ENCODE data around the gene AK6.
"Not testable (repeated sequence)": the region's sequence is repeated elsewhere in the genome, so short reads cannot be mapped to it uniquely, and the experiment has no call there.

AK6 gene

GRCh38 chr5:69369340-69370121 is at the start of gene AK6, which contains the start of the genes RAD17 and TAF9:
TSS of gene AK6 (minus strand) at chr5:69369520. CDS start at chr5:69369490, 30 bp downstream.
TSS of gene RAD17 (plus strand) at chr5:69369818. CDS start at chr5:69372209, 2,391 bp downstream.
TSS of gene TAF9 (minus strand) at chr5:69369520. CDS start at chr5:69365737, 3,783 bp downstream.
- DNase-seq (ENCODE audit: low read depth in 2 of 2), result peak; percentile 85 to 87

- DNase-seq (ENCODE audit: low read depth in 2 of 2), result no peak
Measured at GRCh38 chr5:69418554-69418953, 49.2 kb upstream of the AK6 start.

GRCh38 chr5:69416699-69417098 is 47.4 kb upstream of the AK6 start:
- no peak for DNase-seq (ENCODE audit: low read depth in 2 of 2)

GRCh38 chr5:69416180-69416579 is 46.9 kb upstream of the AK6 start:
- DNase-seq (ENCODE audit: low read depth in 2 of 2), result no peak

- no peak for DNase-seq (ENCODE audit: low read depth in 2 of 2)
Measured at GRCh38 chr5:69415584-69415958, 46.3 kb upstream of the AK6 start.

GRCh38 chr5:69414885-69415583 is 45.7 kb upstream of the AK6 start, which contains the start of gene MARVELD2:
TSS of gene MARVELD2 (plus strand) at chr5:69415116. CDS start at chr5:69419386, 4,270 bp downstream.
- peak; percentile 4 to 7 for DNase-seq (ENCODE audit: low read depth in 2 of 2)

GRCh38 chr5:69404659-69405330 is 35.5 kb upstream of the AK6 start:
- no peak for DNase-seq (ENCODE audit: low read depth in 2 of 2)

- no peak for DNase-seq (ENCODE audit: low read depth in 2 of 2)
Measured at GRCh38 chr5:69378376-69378775, 9.1 kb upstream of the AK6 start.

- no peak for DNase-seq (ENCODE audit: low read depth in 2 of 2)
Measured at GRCh38 chr5:69374911-69375446, 5.7 kb upstream of the AK6 start.

GRCh38 chr5:69372394-69372793 is 3.1 kb upstream of the AK6 start:
- no peak for DNase-seq (ENCODE audit: low read depth in 2 of 2)

GRCh38 chr5:69370335-69370734 is 1.0 kb upstream of the AK6 start:
- not testable (repeated sequence) for DNase-seq (ENCODE audit: low read depth in 2 of 2)

- peak in 1 of 2 donors; percentile 10 for DNase-seq (ENCODE audit: low read depth in 2 of 2)
Measured at GRCh38 chr5:69368458-69369339, 621 bp downstream of the AK6 start.

- no peak for DNase-seq (ENCODE audit: low read depth in 2 of 2)
Measured at GRCh38 chr5:69367697-69368279, 1.5 kb downstream of the AK6 start.

GRCh38 chr5:69364850-69365249 is 4.5 kb downstream of the AK6 start:
- DNase-seq (ENCODE audit: low read depth in 2 of 2), result no peak

- no peak for DNase-seq (ENCODE audit: low read depth in 2 of 2)
Measured at GRCh38 chr5:69364414-69364813, 4.9 kb downstream of the AK6 start.

GRCh38 chr5:69360442-69360841 is 8.9 kb downstream of the AK6 start:
- DNase-seq (ENCODE audit: low read depth in 2 of 2), result no peak

- no peak for DNase-seq (ENCODE audit: low read depth in 2 of 2)
Measured at GRCh38 chr5:69359699-69360098, 9.6 kb downstream of the AK6 start.

GRCh38 chr5:69350664-69351063 is 18.7 kb downstream of the AK6 start:
- no peak for DNase-seq (ENCODE audit: low read depth in 2 of 2)

- no peak for DNase-seq (ENCODE audit: low read depth in 2 of 2)
Measured at GRCh38 chr5:69343083-69343482, 26.2 kb downstream of the AK6 start.

GRCh38 chr5:69341520-69342161 is 27.7 kb downstream of the AK6 start:
- DNase-seq (ENCODE audit: low read depth in 2 of 2), result no peak
